Kidney (tissue), 14 donors: ENCODE measurements around the gene SLX4IP. TPM values are rescaled to one million over a fixed set of nuclear protein-coding genes. Genes with fewer than 3 reads are reported as not detected.

ENCODE experiments used
- DNase-seq, 5 donors: peaks; one replicate each; pipeline ENCODE4 v3.0.0-alpha.2; 2013 to 2020
- FAIRE-seq: peaks from 2 replicates; lab custom pipeline; 2012; peaks lifted over from hg19 to GRCh38; lab: Jason Lieb, UNC
- H3K27ac ChIP-seq, 2 donors: one replicate each; pipeline ENCODE4 v1.7.0; 2013; ENCODE audit warnings: low read depth in 2 of 2, low read length in 2 of 2, inconsistent platforms in 1 of 2
- H3K27me3 ChIP-seq: one replicate; pipeline ENCODE4 v1.7.1; 2013; ENCODE audit warnings: low read length, inconsistent platforms; ENCODE audit not compliant: control insufficient read depth, insufficient read depth
- H3K36me3 ChIP-seq, 3 donors: one replicate each; pipeline versions ENCODE4 v1.7.0 to v1.7.1; 2013; ENCODE audit warnings: low read length in 3 of 3, control low read depth in 1 of 3, inconsistent platforms in 1 of 3; ENCODE audit not compliant: insufficient read depth in 3 of 3, control insufficient read depth in 2 of 3
- H3K4me1 ChIP-seq, 3 donors: one replicate each; pipeline versions ENCODE4 v1.7.0 to v1.7.1; 2013; ENCODE audit warnings: low read length in 3 of 3, inconsistent platforms in 1 of 3, low read depth in 1 of 3; ENCODE audit not compliant: control insufficient read depth in 2 of 3, insufficient read depth in 2 of 3
- H3K4me3 ChIP-seq, 3 donors: one replicate each; pipeline versions ENCODE4 v1.7.0 to v1.8.1; 2013; ENCODE audit warnings: low read length in 3 of 3, control low read depth in 1 of 3, inconsistent platforms in 1 of 3
- H3K9ac ChIP-seq, 3 donors: one replicate each; pipeline versions ENCODE4 v1.7.0 to v1.7.1; 2013; ENCODE audit warnings: low read length in 3 of 3, control low read depth in 1 of 3, inconsistent platforms in 1 of 3
- H3K9me3 ChIP-seq, 3 donors: one replicate each; pipeline versions ENCODE4 v1.7.0 to v1.7.1; 2013; ENCODE audit warnings: low read length in 3 of 3, control low read depth in 1 of 3, inconsistent platforms in 1 of 3; ENCODE audit not compliant: control insufficient read depth in 2 of 3, insufficient read depth in 1 of 3
- intact Hi-C: fragments of 100-400 bp; cut with DNase I; formaldehyde crosslinking; loops from one replicate; pipeline ENCODE4 v1.11.1; 2022
- polyA plus RNA-seq: library from polyadenylated mRNA; stranded (reverse); fragments of 350-450 nt; fragmentation: Illumina TruSeq; extraction: RNeasy Lipid Tissue Mini Kit (QIAGEN cat#74804); gene quantifications from one replicate; pipeline ENCODE4 v1.2.3, GENCODE V29; 2014; ENCODE audit warnings: low read depth, low replicate concordance; ENCODE audit not compliant: insufficient read depth
- total RNA-seq: library from RNA; stranded (reverse); fragmentation: NEBNext Ultra II Directional; extraction: Animal tissue kit (Norgen Biotek cat#: 25700); gene quantifications from one replicate; pipeline ENCODE4 v1.2.1, GENCODE V29; 2021
- TF ChIP-seq, protein P1 (sequence below): IDR thresholded peaks from 3 replicates; pipeline ENCODE4 v1.5.1; 2012; ENCODE audit warnings: mild to moderate bottlenecking, moderate library complexity, borderline replicate concordance; ENCODE audit not compliant: insufficient read depth; ENCODE audit errors: extremely low read depth
- donor health status: control.
- donor health status: control.
- donor health status: control.
- donor health status: control.
- donor health status: control.
- donor health status: DM: yes; HTN: yes; CAD: no.
- donor health status: Normal renal cell carcinoma (clear cell type).

The SLX4IP gene
- total and polyA plus RNA-seq, 2 donors from 2014 or later: 2.6 to 7.6 TPM

DNA sequence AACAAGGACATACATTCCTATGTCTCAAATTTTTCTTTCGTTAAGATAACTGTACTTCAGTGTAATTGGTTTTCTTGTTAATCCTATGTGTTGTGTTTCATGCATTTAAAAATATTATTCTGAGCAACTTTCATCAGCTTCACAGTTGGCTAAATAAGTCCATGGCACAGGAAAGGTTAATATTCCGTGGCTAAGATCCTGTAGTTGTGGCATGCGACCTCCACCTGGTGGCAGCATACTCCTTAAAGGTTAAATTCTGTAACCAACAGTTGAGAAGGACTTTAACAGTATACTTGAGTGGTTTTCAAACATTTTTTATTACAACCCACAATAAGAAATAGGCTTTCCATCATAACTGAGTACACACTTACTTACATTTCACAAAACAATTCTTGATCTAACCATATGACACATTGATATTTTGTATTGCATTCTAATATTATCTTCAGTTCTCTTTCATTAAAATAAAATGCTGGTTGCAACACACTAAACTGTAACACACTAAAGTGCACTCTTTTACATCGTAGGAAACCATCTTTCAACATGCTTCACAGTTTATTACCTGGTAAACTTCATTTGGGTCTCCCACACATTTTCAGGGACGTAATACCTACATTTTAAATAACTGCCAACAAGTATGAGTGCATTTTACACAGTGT, 118.3 kb downstream of the SLX4IP start:
- peak; percentile 66 to 88 (median 78) for DNase-seq
- Histone ChIP-seq H3K27ac (no peak overlapping the region), H3K4me1 (no peaks in the 10 kb centered on the region), H3K27me3 (no peaks in the 10 kb centered on the region), H3K4me3 (no peak overlapping the region), H3K36me3 (no peaks in the 10 kb centered on the region), H3K9me3 (no peaks in the 10 kb centered on the region), H3K9ac (no peak overlapping the region)
- TF ChIP-seq, protein P1, sequence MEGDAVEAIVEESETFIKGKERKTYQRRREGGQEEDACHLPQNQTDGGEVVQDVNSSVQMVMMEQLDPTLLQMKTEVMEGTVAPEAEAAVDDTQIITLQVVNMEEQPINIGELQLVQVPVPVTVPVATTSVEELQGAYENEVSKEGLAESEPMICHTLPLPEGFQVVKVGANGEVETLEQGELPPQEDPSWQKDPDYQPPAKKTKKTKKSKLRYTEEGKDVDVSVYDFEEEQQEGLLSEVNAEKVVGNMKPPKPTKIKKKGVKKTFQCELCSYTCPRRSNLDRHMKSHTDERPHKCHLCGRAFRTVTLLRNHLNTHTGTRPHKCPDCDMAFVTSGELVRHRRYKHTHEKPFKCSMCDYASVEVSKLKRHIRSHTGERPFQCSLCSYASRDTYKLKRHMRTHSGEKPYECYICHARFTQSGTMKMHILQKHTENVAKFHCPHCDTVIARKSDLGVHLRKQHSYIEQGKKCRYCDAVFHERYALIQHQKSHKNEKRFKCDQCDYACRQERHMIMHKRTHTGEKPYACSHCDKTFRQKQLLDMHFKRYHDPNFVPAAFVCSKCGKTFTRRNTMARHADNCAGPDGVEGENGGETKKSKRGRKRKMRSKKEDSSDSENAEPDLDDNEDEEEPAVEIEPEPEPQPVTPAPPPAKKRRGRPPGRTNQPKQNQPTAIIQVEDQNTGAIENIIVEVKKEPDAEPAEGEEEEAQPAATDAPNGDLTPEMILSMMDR: peak; percentile 82
- peak; percentile 38 for FAIRE-seq
- intact Hi-C loops: loop anchor here (10.0 kb wide), 1 partner anchor 721 kb away; no protein-coding TSS in a partner anchor

DNA sequence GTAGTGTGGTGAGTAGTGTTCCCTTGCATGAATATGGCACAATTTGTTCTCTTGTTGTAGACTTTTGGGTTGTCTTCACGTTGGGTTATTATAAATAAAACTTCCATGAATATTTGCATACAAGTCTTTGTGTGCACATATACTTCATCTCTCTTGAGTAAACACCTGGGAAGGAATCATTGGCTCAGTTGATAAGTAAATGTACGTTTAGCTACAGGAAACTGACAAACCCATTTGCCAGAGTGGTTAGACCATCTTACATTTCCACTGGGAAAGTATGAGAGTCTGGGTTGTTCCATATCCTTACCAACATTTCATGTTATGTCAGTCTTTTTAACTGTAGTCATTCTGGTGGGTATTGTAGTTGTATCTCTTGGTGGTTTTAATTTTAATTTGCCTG, 119.2 kb downstream of the SLX4IP start:
- Histone ChIP-seq H3K9me3 (no peaks in the 10 kb centered on the region), H3K4me1 (no peaks in the 10 kb centered on the region), H3K27ac (no peak overlapping the region), H3K36me3 (no peaks in the 10 kb centered on the region), H3K9ac (no peak overlapping the region), H3K27me3 (no peaks in the 10 kb centered on the region), H3K4me3 (no peak overlapping the region)
- TF ChIP-seq, protein P1: no peak
- FAIRE-seq: no peak
- no peak for DNase-seq
- intact Hi-C loops: loop anchor here (10.0 kb wide), 1 partner anchor 721 kb away; no protein-coding TSS in a partner anchor

DNA sequence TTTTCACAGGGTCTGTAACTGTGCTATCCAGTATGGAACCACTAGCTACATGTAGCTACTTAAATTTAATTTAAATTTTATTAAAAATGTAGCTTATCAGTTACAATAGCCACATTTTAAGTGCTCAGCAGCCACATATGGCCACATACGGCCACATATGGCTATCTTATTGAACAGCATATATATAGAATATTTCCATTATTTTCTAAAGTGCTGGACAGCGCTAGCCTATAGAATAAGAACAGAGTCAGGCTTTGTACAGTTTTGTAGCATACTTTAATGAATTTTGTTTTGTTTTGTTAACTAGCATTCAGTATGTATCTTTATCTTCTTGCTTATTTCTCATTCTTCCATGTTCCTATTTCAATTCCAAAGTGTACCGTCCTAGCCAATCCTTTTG, 120.3 kb downstream of the SLX4IP start:
- DNase-seq (no peak), FAIRE-seq (no peak)
- TF ChIP-seq, protein P1: no peak
- Histone ChIP-seq H3K4me1 (no peaks in the 10 kb centered on the region), H3K27ac (no peak overlapping the region), H3K9me3 (no peaks in the 10 kb centered on the region), H3K9ac (no peak overlapping the region), H3K4me3 (no peak overlapping the region), H3K27me3 (no peaks in the 10 kb centered on the region), H3K36me3 (no peaks in the 10 kb centered on the region)
- intact Hi-C loops: loop anchor here (10.0 kb wide), 1 partner anchor 719 kb away; no protein-coding TSS in a partner anchor
